SJCRH30 (cell line): ENCODE measurements around the gene DAAM2. TPM values are rescaled to one million over a fixed set of nuclear protein-coding genes. Genes with fewer than 3 reads are reported as not detected.

ENCODE experiments used
- DNase-seq, 2 experiments: peaks; one replicate each; pipeline ENCODE4 v3.0.0-alpha.2; 2015 to 2020
- H3K27ac ChIP-seq: fragments of 250-450 bp; sonication (Bioruptor Pico); 2 replicates; pipeline ENCODE4 v1.5.1; 2020; ENCODE audit warnings: mild to moderate bottlenecking, moderate library complexity
- H3K27me3 ChIP-seq: fragments of 250-450 bp; sonication (Bioruptor Pico); 2 replicates; pipeline ENCODE4 v1.5.1; 2020; ENCODE audit warnings: mild to moderate bottlenecking, moderate library complexity
- H3K36me3 ChIP-seq: fragments of 250-450 bp; sonication (Bioruptor Pico); 2 replicates; pipeline ENCODE4 v1.5.1; 2020; ENCODE audit warnings: mild to moderate bottlenecking, moderate library complexity
- H3K4me1 ChIP-seq: fragments of 250-450 bp; sonication (Bioruptor Pico); 2 replicates; pipeline ENCODE4 v1.5.1; 2020; ENCODE audit warnings: mild to moderate bottlenecking, moderate library complexity
- H3K4me3 ChIP-seq: fragments of 250-450 bp; sonication (Bioruptor Pico); 2 replicates; pipeline ENCODE4 v1.5.1; 2020; ENCODE audit warnings: mild to moderate bottlenecking, moderate library complexity
- H3K9me3 ChIP-seq: fragments of 250-450 bp; sonication (Bioruptor Pico); replicated peaks from 2 replicates; pipeline ENCODE4 v1.5.1; 2020; ENCODE audit warnings: mild to moderate bottlenecking, moderate library complexity
- total RNA-seq: library from RNA; depleted of rRNA; stranded (reverse); fragments of >200 nt; shearing (Covaris generic); gene quantifications from 2 replicates; pipeline ENCODE4 v1.2.3, GENCODE V29; 2014

Gene DAAM2
- total RNA-seq, 1 experiment from 2014 or later = 3.5 TPM

DNA sequence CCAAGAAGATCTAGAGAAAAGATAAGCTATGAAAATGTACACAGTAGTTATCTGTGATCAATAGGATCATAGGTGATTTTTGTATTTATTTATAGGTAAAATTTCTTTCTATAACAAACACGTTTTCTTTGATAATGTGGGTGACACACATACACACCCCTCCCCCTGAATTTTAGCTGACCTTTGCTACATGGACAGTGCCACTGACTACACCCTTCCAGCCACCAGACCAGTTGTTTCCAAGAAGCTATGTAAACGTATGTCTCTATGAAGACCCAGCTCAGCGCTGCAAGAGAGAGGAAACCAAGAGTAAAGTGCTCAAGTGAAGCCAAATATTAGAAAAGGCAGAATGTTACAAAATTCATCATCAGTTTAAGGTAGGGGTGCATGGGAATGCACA lies 125.8 kb downstream of the DAAM2 start:
- Histone ChIP-seq H3K4me1 (no peaks in the 10 kb centered on the region), H3K27me3 (no peaks in the 10 kb centered on the region), H3K9me3 (no peaks in the 10 kb centered on the region), H3K27ac (no peak overlapping the region), H3K4me3 (no peak overlapping the region), H3K36me3 (no peaks in the 10 kb centered on the region; the same call in 1 of the 2 replicates)
- DNase-seq = no peak

DNA sequence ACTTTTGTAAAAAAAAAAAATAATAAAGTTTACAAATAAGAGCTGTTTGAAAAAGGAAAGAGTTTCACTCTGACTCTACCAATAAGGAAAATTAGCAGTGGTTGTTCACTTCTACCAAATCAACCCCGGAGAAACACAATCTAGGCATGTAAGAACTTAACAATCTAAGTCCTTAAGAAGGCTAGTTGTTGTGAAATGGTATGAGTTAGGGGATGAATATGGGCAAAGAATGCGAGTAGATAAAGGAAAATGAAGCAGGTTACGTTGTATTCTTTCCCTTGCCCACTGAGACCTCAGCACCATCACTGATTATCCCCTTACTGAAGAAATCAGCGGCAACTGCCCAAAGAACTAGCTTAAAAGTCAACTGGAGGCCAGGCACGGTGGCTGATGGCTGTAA lies 126.7 kb downstream of the DAAM2 start:
- H3K4me3 ChIP-seq = no peak overlapping the region
- H3K9me3 ChIP-seq = no peaks in the 10 kb centered on the region
- H3K27me3 ChIP-seq = no peaks in the 10 kb centered on the region
- no peaks in the 10 kb centered on the region; the same call in 1 of the 2 replicates for H3K36me3 ChIP-seq
- H3K27ac ChIP-seq = no peak overlapping the region
- DNase-seq = no peak
- no peaks in the 10 kb centered on the region for H3K4me1 ChIP-seq

DNA sequence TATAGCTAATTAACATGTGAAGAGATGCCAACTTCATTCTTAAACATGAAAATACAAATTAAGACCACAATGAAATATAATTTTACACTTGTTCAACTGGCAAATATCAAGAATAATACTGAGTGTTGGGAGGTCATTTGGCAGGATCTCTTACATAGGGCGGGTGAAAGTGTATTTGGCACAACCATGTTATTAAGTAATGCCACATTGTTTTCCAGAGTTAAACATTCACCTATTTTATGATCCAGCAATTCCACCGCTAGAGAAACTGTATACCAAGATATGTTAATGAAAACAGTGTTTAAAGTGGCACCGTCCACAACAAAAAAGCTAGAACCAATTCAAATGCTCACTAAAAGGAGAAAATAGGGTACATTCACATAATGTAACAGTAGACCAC lies 128.0 kb downstream of the DAAM2 start:
- DNase-seq = no peak
- Histone ChIP-seq H3K27me3 (no peaks in the 10 kb centered on the region), H3K27ac (no peak overlapping the region), H3K4me1 (no peaks in the 10 kb centered on the region), H3K9me3 (no peaks in the 10 kb centered on the region), H3K36me3 (no peaks in the 10 kb centered on the region; the same call in 1 of the 2 replicates), H3K4me3 (no peak overlapping the region)

DNA sequence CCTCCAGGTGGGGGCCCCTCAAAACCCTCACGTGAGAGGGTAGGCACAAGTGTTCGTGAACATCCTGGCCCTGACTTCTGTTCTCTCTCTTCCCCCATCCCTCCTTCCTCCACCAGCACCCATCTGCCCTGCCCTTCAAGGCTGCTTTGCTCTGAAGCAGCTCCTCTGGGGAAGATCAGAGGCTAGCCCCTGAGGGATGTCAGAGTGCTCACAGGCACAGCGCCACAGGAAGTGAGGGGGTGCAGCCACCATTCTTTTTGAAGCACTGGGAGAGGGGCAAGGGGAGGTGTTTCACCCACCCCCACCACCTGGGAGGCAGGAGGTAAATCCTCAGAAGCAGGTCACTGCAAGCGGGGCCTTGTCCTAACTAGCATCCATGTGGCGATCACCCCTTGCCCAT lies 130.6 kb downstream of the DAAM2 start:
- no peak for DNase-seq
- Histone ChIP-seq H3K4me3 (no peak overlapping the region), H3K4me1 (no peaks in the 10 kb centered on the region), H3K9me3 (no peaks in the 10 kb centered on the region), H3K27ac (no peak overlapping the region), H3K36me3 (no peaks in the 10 kb centered on the region), H3K27me3 (no peaks in the 10 kb centered on the region)

DNA sequence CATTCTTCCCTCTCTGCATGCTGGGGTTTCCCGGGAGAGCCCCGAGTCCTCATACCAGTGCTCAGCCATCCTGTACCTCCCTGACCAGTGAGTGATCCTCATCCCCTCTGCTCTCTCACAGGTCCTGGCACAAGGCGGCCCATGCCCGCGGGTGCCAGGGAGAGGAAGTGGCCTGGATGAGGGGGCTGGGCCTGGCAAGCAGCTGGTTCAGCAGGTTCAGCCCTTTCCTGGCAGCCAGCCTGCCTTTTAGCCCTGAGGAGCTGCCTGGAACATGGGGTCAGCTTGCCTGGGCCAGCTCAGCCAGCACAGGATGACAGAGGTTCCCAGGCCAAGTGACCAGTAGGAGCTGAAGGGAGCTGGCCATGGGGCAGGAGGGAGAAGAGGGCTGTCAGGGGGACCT lies 131.2 kb downstream of the DAAM2 start:
- no peaks in the 10 kb centered on the region for H3K4me1 ChIP-seq
- DNase-seq = no peak
- H3K4me3 ChIP-seq = no peak overlapping the region
- H3K36me3 ChIP-seq = no peaks in the 10 kb centered on the region
- H3K27me3 ChIP-seq = no peaks in the 10 kb centered on the region
- H3K9me3 ChIP-seq = no peaks in the 10 kb centered on the region
- H3K27ac ChIP-seq = no peak overlapping the region

DNA sequence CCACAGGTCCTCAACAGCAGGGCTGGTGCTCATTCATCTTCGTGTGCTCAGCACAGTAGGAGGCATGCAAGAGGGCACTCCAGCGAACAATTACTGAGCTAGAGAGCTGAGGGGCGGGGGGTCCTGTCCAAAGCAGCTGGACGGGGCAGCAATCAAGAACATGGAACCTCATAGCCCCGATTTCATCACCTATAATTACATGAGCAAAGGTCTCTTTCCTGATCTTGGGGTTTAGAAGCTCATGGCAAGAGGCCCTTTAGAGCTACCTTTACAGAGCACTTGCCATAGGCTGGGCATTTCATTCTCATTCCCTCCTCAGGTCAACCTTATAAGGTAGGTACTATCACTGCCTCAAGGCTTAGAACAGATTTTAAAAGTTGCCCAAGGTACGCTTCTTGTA lies 131.7 kb downstream of the DAAM2 start:
- Histone ChIP-seq H3K27ac (no peak overlapping the region), H3K4me1 (no peaks in the 10 kb centered on the region), H3K36me3 (no peaks in the 10 kb centered on the region), H3K9me3 (no peaks in the 10 kb centered on the region), H3K4me3 (no peak overlapping the region), H3K27me3 (no peaks in the 10 kb centered on the region)
- no peak for DNase-seq

DNA sequence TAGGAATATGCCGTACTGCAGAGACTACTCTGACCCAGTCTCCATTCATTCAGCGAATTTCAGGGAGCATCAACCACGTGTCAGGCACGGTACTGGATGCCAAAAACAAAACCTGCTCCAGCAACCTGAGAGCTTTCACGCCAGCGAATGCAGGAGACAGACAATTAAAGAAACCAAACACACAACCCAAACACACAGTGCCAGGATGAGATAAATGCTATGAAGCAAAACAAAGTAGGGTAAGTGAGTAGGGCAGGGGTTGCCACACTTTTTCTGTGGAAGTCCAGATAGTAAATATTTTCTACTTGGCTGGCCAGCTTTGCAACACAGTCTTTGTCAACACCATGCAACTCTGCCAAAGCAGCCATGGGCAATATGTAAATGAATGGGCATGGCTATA lies 132.1 kb downstream of the DAAM2 start:
- no peaks in the 10 kb centered on the region for H3K36me3 ChIP-seq
- H3K4me3 ChIP-seq = no peak overlapping the region
- no peaks in the 10 kb centered on the region for H3K9me3 ChIP-seq
- no peaks in the 10 kb centered on the region for H3K27me3 ChIP-seq
- no peak for DNase-seq
- H3K4me1 ChIP-seq = no peaks in the 10 kb centered on the region
- H3K27ac ChIP-seq = no peak overlapping the region

DNA sequence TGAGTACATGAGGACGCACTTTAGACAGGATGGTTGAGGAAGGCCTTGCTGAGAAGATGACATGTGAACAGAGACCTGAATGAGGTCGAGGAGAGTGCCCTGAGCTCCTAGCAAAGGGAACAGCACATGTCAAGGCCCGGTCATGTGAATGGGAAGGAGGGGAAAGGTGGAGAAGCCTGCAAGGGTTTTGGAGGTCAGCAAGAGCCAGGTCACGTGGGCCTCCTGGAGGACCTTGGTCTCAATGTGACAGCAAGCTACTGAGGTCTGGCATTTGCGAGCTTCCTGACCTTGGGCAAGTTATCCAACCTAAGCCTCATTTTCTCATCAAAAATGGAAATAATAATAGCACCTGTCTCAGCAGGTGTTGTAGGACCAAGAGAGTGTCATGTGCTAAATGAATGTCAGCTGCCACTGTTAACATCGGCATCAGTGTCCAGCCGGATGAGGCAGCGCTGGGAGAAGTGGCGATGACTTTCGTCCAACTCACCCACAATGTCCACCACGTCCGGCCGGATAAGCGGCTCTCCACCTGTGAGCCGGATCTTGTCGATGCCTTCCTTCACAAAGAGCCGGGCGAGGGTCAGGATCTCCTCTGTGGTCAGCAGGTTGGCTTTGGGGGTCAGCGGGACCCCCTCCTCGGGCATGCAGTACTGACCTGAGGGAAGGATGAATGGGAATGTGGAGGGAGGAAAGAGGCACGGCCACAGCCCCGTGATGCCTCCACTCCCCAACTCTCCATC lies 133.2 kb downstream of the DAAM2 start:
- no peak for DNase-seq

DNA sequence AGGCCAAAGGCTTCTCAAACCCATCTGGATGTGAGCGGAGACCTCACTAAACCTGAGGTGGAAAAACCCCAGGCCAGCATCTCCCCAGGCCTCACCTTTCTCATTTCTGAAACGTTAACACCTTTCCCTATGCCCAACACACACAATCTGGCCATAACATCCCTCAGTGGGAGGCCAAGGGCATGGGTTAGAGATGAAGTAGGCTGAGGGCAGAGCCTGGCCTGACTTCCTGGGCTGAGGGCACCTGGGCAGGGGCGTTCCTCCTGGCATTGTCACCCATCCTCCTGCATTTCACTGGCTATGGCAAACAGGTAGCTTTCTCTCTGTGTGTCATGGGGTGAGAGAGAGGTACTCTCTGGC lies 133.7 kb downstream of the DAAM2 start:
- no peak for DNase-seq
- H3K4me1 ChIP-seq = no peaks in the 10 kb centered on the region
- no peaks in the 10 kb centered on the region for H3K36me3 ChIP-seq
- no peak overlapping the region for H3K27ac ChIP-seq
- no peak overlapping the region for H3K4me3 ChIP-seq
- H3K9me3 ChIP-seq = no peaks in the 10 kb centered on the region
- no peaks in the 10 kb centered on the region for H3K27me3 ChIP-seq

More for the DNA sequence above, 133.2 kb downstream of the DAAM2 start:
- no peak overlapping the region for H3K27ac ChIP-seq
- H3K27me3 ChIP-seq = no peaks in the 10 kb centered on the region
- H3K4me1 ChIP-seq = no peaks in the 10 kb centered on the region
- no peak overlapping the region for H3K4me3 ChIP-seq
- H3K36me3 ChIP-seq = no peaks in the 10 kb centered on the region
- H3K9me3 ChIP-seq = no peaks in the 10 kb centered on the region

DNA sequence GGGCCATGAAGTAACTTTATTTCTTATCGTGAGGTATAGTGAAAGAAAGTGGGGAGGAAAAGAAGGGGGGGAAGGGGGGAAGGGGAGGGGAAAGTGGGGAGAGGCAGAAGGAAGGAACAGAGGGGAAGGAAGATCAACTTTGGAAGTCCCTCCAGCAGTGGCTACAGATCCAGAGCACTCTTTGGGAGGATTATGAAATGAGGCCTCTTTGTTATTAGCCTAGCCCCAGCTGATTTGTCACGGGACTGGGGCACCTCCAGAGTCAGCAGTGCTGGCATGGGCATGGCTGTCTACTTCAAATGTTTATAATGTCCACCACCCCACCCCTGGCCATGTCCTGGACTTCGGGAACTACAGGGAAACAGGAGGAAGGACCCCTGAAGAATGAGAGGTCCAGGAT lies 134.5 kb downstream of the DAAM2 start:
- no peak overlapping the region for H3K27ac ChIP-seq
- no peaks in the 10 kb centered on the region for H3K27me3 ChIP-seq
- no peaks in the 10 kb centered on the region for H3K4me1 ChIP-seq
- DNase-seq = no peak
- H3K36me3 ChIP-seq = no peaks in the 10 kb centered on the region
- no peak overlapping the region for H3K4me3 ChIP-seq
- H3K9me3 ChIP-seq = no peaks in the 10 kb centered on the region

DNA sequence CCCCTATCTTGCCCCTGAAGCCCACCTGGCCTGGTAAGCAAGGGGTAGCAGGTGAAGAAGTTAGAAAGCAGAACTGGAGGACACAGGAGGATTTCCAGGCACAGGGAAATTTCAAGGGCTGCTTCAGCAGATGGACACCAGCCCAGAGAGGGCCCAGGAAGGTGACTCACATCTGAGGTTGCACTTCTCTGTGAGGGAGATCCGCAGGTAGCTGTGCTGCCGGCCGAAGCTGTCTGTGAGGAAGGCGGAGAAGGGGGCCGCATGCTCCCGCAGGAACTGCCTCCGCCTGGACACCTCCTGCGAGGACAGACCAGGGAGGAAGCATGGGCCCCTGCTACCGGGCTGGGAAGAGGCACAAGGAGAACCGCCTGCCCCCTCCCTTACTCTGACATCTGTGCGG lies 135.0 kb downstream of the DAAM2 start:
- no peak overlapping the region for H3K4me3 ChIP-seq
- DNase-seq = no peak
- H3K27ac ChIP-seq = no peak overlapping the region
- no peaks in the 10 kb centered on the region for H3K27me3 ChIP-seq
- no peaks in the 10 kb centered on the region for H3K4me1 ChIP-seq
- H3K9me3 ChIP-seq = no peaks in the 10 kb centered on the region
- no peaks in the 10 kb centered on the region for H3K36me3 ChIP-seq

DNA sequence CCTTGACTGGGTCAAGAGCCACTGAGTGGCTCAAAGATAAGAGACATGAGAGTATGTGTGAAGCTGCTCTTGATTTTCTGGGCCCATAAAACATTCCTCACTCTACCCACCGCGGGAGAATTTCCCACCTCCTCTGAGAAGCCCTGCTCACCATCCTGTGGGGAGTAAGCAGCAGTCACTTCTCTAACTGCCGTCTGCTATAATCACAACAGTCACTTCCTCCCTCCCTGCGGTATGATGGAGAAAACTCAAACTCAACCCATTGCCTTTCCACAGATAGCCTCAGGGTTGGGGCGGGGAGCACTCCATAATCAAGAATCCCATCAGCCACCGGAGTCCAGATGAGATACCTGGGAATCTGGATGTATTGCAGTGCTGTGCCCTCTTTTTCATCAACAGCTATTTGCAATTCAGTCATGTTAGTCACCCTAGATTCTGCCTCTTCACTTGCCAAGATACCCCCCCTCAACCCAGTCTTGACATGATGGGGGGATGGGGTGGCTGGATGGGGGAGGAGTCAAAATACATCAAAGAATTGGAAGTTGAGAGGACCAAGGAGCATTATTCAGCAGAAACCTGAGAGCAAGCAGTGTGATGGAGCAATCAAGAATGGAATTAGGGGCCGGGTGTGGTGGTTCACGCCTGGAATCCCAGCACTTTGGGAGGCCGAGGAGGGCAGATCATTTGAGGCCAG lies 137.0 kb downstream of the DAAM2 start:
- Histone ChIP-seq H3K4me3 (no peak overlapping the region), H3K27me3 (no peaks in the 10 kb centered on the region), H3K27ac (no peak overlapping the region), H3K36me3 (no peaks in the 10 kb centered on the region), H3K4me1 (no peaks in the 10 kb centered on the region), H3K9me3 (no peaks in the 10 kb centered on the region)
- no peak for DNase-seq

DNA sequence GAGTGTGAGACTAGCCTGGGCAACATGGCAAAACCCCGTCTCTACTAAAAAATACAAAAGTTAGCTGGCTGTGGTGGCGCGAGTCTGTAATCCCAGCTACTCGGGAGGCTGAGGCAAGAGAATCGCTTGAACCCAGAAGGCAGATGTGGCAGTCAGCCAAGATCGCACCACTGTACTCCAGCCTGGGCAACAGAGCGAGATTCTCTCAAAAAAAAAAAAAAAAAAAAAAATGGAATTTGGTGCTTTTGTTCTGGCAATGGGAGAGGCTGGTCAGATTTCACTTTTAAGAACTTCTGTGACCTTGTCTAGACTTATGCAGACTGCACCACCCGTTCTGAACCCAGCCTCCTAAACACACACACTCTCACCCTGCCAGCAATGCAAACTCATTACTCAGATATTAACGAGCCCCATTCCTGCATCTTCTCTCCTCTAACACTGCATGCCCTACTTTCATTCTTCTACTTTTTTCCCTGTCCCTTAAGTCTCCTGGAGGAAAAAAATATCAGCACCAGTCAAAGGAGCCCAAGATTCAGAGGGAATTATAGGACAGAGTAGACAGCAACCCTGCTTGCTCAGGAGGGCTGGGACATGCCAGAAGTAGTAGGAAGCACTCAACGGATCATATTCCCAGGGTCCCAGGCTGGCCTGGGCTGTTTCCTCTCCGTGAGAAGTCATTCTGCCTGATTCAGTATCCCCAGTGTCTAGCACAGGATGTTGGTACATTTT lies 137.7 kb downstream of the DAAM2 start:
- Histone ChIP-seq H3K4me3 (no peak overlapping the region), H3K9me3 (no peaks in the 10 kb centered on the region), H3K36me3 (no peaks in the 10 kb centered on the region), H3K27me3 (no peaks in the 10 kb centered on the region), H3K4me1 (0 out of 2 replicates have a peak, but pooled peaks cover 2% of the 10 kb centered on the region), H3K27ac (no peak overlapping the region)
- DNase-seq = no peak

DNA sequence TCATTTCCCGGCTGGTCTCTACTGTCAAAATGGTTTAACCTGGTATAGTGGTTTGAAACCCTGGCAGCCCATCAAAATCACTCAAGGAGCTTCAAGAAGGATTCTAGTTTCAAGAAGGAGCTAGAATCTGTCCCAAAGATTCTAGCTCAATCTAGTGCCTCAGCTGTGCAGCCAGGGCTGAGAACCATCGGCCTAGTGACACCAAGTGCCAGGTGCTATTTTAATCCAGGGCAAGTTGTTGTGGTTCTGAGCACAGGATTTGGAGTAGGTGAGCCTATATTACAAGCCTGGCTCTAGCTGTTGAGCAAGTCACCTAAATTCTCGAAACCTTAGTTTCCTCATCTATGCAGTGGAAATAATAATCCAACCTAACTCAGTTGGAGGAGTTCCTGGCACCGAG lies 138.4 kb downstream of the DAAM2 start:
- H3K9me3 ChIP-seq = no peaks in the 10 kb centered on the region
- H3K4me3 ChIP-seq = no peak overlapping the region
- H3K27me3 ChIP-seq = no peaks in the 10 kb centered on the region
- no peak for DNase-seq
- no peak overlapping the region for H3K27ac ChIP-seq
- H3K4me1 ChIP-seq = 0 out of 2 replicates have a peak, but pooled peaks cover 2% of the 10 kb centered on the region
- no peaks in the 10 kb centered on the region for H3K36me3 ChIP-seq

DNA sequence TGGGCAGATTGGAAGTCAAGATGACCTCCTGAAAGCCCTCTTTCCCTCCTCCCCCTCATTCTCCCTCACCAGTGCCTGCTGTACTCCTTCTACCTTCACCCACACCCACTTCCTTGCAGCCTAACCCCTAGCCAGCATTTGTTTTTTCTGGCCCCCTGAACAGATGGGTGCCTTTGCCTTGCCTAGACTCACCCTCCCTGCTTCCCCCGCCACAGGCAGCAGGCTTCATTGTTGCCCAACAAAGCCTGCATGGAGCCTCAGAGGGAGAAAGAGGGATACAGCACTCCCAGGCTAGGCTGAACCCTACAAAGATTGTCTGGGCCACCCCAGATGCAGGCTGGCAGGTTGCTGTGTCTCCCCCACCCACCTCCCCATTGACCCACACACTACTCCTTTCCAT lies 139.4 kb downstream of the DAAM2 start:
- Histone ChIP-seq H3K27me3 (no peaks in the 10 kb centered on the region), H3K4me3 (no peak overlapping the region), H3K27ac (no peak overlapping the region), H3K36me3 (no peaks in the 10 kb centered on the region), H3K4me1 (0 out of 2 replicates have a peak, but pooled peaks cover 2% of the 10 kb centered on the region), H3K9me3 (no peaks in the 10 kb centered on the region)
- DNase-seq = no peak
